ENCODE results near the gene TPRN.

TPRN gene

GRCh38 chr9:137206602-137207001, 6.1 kb upstream of the TPRN start:
- no peak for DNase-seq

- DNase-seq: peak in 1 of 2 experiments; percentile 78
These were observed 4.9 kb upstream of the TPRN start, which contains the start of the genes NDOR1 and TMEM203 for GRCh38 chr9:137205126-137206069. NDOR1 (plus strand) TSS chr9:137205700; CDS start chr9:137205778, 78 bp downstream. TMEM203 (minus strand) TSS chr9:137205648; CDS start chr9:137205414, 234 bp downstream.

- DNase-seq: no peak
These were observed 4.2 kb upstream of the TPRN start for GRCh38 chr9:137204731-137205125.

- DNase-seq: no peak
These were observed 2.4 kb upstream of the TPRN start for GRCh38 chr9:137202966-137203365.

- no peak for DNase-seq
These were observed 796 bp upstream of the TPRN start for GRCh38 chr9:137201205-137201868.

- DNase-seq: peak in 1 of 2 experiments; percentile 18
These were observed 975 bp downstream of the TPRN start for GRCh38 chr9:137199411-137200121.

- DNase-seq: no peak
These were observed 1.6 kb downstream of the TPRN start for GRCh38 chr9:137198902-137199283.

- DNase-seq: no peak
These were observed 2.3 kb downstream of the TPRN start for GRCh38 chr9:137198051-137198901.

- DNase-seq: peak; percentile 85 to 95
These were observed 4.9 kb downstream of the TPRN start for GRCh38 chr9:137195525-137196220.

- DNase-seq: peak in 1 of 2 experiments; percentile 40
These were observed 5.6 kb downstream of the TPRN start for GRCh38 chr9:137194909-137195308.

- DNase-seq: no peak
These were observed 6.2 kb downstream of the TPRN start for GRCh38 chr9:137194388-137194787.

GRCh38 chr9:137193771-137194170, 6.8 kb downstream of the TPRN start:
- no peak for DNase-seq

- no peak for DNase-seq
These were observed 7.7 kb downstream of the TPRN start for GRCh38 chr9:137192859-137193258.

GRCh38 chr9:137192448-137192780, 8.1 kb downstream of the TPRN start:
- DNase-seq: no peak

GRCh38 chr9:137191691-137192447, 8.7 kb downstream of the TPRN start:
- DNase-seq: no peak

GRCh38 chr9:137191245-137191644, 9.3 kb downstream of the TPRN start:
- DNase-seq: no peak

GRCh38 chr9:137190315-137190856, 10.2 kb downstream of the TPRN start:
- no peak for DNase-seq

GRCh38 chr9:137189297-137190295, 10.9 kb downstream of the TPRN start:
- no peak for DNase-seq
